GM18907 (cell line): Measurements from ENCODE around the gene MYO1A.
"Not testable (repeated sequence)": the region's sequence is repeated elsewhere in the genome, so short reads cannot be mapped to it uniquely, and the experiment has no call there.

Experiments
- ATAC-seq: cut with Tn5 transposase; IDR thresholded peaks from one replicate; pipeline ENCODE4 v1.9.1; 2021; ENCODE audit warnings: mild to moderate bottlenecking, moderate library complexity; ENCODE audit not compliant: unreplicated experiment

MYO1A gene

DNA sequence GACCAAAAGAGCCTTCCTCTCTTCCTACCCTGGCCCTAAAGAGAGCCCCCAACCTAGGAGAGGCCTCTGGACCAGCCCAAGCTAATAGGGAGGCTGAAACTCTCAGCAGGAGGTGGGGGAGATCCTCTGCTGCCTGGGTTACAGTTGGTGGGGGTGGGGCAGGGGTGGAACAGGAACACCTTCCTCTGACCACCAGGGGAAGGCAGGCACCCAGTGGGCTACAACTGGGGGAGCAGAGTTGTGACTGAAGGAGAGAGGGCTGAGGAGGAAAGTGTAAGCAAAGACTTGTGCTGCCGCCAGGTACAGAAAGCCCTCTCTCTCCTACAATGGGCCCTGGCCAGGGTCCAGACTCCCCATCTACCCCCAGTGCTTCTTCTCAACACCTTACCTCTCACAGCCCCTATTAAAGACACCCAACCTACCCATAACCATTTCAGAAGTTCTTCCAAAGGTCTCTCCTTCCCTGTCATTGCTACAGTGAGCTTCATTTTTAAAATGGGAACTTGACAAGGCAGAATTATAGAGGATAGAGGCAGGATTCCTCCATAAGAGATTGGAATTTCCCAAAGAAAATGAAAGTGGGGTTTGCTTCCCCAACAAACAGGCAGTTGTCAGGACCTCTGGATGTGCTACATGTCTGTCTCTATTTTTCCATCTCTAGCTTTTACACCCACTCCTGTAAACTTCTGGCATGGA is 1.4 kb downstream of the MYO1A start:
- no peak for ATAC-seq

DNA sequence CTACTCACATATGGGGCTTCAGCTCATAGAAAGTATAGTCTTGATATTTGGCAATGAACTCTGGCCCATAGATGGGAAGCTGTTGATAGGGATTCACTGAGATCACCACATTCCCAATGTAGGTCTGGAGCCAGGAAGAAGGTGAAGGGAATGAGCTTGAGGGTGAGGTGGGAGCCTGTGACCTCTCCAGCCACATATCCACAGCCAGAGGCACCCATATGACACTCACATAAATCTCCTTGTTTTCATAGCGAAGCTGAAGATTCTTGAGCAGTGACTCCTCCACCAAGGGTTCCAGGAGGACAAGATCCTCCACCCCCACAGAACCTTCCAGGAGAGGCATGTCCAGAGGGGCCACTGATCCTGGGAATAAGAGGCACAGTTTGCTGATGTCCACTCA is 1.9 kb downstream of the MYO1A start:
- ATAC-seq, result no peak

DNA sequence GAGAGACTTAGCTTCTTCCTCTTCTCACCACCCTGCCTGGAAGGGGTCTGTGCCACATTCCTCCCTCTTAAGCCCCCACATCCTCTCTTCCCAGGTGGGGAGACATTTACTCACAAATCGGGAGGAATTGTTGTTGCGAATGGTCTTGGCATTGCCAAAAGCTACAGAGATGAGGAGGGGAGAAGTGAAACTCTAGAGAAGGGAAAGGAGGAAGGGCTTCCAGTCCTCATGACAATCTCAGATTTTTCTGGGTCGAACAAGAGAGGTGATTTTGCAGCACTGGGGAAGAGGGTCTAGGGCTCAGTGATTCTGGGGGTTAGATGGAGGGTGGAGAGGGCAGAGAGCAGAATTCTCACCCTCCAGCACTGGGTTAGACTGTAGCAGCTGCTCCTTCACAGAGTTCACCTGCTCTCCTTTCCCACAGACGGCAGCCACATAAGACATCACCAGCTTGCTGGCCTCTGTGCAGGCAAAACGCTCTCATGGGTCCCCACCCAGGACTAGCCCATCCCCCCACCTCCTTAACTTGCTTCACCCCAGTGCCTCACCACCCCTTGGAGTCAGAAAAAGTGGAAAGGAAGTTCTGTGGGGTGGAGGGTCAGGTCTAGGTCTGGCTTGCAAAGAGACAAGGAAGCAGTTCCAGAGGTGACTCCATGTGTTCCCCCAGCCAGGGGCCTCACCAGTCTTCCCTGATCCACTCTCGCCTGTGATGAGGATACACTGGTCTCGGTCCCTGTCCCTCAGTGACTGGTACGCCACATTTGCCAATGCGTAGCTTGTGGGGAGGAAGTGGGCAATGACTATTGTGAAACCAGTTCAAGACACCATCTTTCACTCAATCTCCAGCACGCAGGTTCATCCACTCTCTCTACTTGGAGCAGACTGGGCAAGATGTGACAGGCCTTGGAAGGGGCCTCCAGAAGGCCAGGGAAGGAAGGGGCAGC is 2.7 kb downstream of the MYO1A start:
- no peak for ATAC-seq

DNA sequence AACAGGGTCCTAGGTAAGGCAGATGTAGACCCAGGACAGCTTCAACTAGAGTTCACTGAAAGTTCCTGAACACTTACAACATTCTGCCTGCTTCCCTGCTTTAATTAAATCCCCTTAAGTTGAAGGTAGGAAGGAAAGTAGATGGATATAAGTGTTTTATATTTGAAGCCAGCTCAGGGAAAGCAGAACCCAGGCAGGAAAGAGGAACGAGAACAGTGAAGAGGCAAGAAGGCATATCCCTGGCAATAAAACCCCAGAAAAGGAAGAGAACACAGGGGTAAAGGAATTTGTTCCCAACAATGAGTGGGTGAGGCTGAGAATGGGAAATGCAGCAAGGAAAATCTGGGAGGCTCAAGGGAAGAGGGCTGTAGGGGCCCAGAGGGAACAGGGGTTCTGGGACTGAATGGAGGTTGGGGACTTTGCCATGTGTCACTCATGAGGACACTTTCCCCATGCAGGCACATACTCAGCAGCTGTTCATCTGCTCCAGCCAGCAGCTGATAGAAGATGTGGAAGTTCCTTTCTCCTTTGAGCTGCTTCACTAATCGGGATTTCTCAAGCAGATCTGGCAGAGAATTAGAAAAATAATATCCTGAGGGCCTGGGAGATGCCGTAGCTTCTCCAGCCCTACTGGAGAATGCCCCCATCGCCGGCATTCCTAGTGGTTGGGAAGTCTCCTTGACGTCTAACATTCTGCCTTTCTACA is 3.7 kb downstream of the MYO1A start:
- no peak for ATAC-seq

DNA sequence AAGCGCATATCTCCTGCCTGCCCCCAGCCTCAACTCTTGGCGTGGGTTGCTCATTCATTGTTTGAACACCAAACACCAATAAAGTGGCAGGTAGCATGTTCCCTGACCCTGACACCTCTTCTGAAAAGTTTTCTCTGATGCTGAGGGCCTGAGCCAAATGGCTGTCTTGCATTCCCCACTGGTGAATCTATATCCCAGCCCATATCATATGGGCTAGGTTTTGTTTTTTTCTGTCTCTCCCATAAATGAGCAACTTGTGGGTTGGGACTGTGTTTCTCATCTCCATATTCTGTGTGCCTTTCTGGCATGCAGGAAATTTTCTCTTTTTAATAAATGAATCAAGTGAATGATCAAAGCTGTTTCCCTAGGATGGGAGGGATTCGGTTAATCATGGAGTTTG is 5.0 kb downstream of the MYO1A start:
- ATAC-seq, result no peak

DNA sequence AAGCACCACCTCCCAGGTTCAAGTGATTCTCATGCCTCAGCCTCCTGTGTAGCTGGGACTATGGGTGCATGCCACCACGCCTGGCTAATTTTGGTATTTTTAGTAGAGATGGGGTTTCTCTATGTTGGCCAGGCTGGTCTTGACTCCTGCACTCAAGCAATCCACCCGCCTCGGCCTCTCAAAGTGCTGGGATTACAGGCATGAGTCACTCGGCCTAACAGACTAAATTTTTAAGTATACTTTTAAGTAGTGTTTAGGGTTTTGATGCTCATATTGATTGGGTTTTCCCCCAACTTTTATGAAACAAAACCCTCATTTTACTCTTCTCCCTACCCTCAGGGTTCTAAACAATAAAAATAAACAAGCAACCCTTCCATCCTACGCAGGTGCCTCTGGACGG is 5.5 kb downstream of the MYO1A start:
- ATAC-seq, result no peak

DNA sequence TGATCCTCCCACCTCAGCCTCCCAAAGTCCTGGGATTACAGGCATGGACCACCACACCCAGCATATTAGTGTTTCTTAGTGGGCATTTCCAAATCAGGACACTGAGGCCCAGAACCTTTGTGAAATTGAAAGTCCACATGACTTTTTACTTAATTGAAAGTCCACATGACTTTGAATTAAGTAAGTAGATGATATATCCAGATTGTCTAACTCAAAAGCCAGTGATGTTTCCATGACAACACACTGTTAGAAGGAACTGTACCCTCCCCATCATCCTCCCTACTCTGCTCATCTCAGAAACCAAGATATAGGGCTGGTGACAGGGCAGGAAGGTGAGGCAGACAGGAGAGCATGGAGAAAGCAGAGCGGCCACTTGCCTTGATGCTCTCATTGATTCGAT is 7.2 kb downstream of the MYO1A start:
- ATAC-seq, result no peak

DNA sequence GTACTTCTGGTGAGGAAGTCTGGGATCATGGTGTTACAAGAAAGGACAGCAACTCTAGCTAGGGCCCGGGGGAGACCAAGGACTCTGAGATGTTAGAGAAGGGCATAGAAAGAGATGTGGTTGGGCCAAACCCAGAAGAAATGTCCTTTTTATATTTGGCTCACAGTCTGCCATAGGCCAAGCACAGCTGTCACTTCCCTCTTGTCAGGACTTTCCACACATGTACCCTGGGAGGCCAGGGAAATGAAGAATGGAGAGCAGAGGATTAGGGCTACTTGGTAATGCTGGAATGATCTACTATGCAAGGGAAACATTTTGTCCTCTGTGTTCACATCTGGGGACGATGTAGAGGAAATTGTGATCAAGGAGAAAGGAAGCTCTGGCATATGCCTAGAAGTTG is 9.2 kb downstream of the MYO1A start:
- ATAC-seq, result no peak

DNA sequence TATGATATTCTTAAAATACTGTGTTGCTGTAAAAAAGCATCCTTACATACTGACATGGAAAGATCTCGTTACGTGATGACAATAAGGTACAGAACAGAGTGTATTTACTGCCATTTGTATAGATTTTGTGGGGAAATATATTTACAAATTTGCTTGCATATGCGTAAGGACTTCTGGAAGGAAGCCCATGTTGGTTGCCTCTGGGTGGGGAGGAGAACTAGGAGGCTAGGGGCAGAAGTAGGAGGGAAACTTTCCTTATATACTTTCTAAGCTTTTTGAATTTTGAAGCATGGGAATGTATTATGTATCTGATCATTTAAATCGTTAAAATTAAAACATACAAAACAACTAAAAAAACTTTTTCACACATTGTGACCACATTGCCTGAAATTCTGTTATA is 9.7 kb downstream of the MYO1A start:
- no peak for ATAC-seq

DNA sequence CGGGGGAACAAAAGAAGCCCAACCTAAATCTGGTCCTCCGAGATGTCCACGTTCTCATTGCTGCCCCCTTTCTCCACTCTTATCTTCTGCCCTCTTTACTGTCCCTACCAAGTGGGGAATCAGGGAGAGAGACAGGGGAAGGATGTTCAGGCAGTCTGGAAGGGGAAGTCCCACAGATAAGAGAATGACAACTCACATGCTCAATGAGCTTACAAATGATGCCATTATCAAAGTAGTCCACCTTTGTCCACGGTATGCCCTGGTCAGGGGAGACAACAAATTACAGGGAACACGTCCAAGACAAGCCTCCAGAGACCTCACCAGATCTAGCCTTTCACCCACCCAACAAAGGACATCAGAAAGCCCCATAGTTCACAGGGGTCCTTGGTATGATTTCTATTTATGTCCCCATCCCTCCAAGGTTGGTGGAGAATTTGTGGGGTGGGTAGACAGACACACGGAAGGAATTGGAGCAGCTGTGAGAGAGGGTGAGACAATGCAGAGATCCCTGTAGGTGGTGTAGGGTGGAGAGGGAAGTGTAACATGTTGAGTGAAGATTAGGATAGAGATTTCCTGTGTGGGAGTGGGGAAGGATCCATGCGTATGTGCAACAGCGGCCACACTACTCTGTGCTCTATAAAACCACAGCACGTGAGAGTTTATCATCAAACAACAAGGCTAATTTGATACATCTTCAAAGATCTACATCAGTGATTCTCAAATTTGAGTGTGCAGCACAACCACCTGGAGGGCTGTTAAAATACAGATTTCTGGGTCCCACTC is 10.7 kb downstream of the MYO1A start:
- ATAC-seq, result no peak

DNA sequence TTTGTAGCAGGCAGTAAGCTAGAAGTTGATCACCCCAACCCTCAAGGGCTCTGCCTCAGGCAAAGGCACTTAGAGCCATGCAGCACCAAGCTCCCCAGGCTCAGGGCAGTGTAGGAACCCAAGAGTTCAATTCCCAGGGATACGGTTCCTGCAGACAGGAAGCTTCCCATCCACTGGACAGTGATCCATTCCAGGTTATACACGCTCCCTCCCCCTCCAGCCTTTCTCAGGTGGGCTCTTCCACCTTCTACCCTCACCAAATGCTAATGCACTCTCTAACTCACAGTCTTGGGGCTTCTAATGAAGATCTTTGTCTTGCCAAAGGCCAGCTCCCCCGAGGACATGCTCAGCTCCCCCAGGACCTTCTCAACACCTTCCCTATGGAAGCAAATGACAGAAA is 12.7 kb downstream of the MYO1A start:
- no peak for ATAC-seq

DNA sequence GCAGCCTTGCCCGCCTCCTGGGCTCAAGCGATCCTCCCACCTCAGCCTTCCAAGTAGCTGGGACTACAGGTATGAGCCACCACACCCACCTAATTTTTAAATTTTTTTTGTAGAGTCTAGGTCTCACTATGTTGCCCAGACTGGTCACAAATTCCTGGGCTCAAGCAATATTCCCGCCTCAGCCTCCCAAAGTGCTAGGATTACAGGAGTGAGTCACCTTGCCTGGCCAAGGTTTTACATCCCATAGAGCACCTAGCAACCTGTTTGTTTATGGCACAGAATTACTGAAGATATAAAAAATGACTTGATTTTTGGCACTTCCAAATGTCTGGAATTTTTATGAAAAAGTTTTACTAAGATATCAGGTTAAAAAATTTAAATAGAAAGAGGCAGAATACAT is 16.5 kb downstream of the MYO1A start:
- no peak for ATAC-seq

DNA sequence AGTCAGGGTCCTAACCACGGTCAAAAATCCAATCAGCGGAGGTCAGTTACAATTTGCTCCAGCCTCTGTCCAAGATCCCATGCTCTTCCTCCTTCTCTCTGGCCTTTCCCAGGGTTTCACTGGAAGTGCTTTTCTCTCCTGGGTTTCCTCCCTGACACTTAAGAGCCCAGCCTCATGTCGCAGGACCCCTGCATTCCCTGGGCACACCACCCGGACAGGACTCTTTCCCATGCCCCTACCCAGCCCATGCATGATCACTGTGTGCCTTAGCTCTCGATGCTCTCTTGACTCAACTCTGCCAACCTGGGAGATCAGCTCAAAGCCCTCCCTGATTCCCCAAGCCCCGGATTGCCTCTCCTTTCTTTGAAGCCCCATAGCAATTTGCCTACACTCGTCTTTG is 18.1 kb downstream of the MYO1A start:
- no peak for ATAC-seq

DNA sequence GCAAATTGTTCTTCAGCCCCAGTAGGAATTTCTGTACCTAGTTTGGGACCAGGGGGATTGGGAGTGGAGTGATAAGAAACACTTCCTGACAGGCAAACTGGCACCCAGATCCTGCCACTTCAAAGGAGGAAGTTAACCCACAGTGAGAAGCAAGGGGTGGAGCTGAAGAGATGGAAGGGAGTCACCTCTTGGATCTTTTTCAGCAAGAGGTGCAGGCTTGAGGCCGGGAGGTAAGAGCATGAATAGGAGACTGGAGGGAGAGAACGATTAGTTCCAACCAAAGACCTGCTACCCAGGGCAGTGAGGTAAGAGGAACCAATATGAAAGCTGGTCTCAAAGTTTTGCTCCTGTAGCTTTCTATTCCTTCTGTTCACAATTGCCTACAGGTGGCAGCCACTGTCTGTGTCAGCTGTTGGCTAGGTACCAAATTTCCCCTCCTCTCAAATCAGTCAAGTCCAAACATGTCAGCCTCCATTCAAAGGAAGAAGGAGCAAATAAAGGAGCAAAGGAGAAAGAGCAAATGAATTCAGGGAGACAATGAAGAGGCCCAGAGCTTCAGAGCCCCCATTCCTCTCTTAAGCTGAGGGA is 18.7 kb downstream of the MYO1A start:
- peak; percentile 49 for ATAC-seq

DNA sequence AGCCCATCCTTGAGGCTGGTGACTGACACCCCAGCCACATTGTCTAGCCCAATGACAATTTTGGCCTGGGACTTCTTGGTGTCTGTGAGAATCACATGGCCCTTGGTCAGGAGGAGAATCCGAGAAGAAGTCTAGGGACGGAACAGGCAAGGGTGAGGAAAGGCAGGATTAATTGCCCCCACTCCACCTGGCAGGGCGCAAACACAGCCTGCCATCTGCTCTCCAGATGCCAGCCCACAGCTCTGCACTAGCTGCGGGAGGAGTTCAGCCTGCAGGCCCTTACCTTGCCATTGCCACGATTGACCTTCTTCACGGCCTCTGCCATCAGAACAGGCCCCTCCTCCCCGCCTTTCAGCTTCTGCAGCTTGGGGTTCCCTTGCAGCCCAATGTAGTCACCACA is 20.5 kb downstream of the MYO1A start:
- no peak for ATAC-seq

DNA sequence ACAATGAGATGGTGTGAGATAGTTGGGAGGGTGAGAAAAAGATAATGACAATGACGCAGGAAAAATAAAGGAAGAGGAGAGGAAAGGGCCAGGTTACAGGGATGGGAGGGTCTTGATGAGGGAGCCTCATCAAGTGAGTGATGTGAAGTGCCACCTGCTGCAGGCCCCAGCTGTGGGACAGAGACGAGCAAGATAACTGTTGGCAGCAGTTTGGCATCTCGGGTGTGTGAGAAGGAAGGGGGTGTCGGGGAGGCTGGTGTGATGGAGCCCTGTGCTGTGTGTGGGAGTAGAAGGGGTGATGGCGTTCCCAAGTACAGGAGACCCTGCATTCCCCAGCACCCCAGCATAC is 22.1 kb downstream of the MYO1A start:
- ATAC-seq, result no peak

DNA sequence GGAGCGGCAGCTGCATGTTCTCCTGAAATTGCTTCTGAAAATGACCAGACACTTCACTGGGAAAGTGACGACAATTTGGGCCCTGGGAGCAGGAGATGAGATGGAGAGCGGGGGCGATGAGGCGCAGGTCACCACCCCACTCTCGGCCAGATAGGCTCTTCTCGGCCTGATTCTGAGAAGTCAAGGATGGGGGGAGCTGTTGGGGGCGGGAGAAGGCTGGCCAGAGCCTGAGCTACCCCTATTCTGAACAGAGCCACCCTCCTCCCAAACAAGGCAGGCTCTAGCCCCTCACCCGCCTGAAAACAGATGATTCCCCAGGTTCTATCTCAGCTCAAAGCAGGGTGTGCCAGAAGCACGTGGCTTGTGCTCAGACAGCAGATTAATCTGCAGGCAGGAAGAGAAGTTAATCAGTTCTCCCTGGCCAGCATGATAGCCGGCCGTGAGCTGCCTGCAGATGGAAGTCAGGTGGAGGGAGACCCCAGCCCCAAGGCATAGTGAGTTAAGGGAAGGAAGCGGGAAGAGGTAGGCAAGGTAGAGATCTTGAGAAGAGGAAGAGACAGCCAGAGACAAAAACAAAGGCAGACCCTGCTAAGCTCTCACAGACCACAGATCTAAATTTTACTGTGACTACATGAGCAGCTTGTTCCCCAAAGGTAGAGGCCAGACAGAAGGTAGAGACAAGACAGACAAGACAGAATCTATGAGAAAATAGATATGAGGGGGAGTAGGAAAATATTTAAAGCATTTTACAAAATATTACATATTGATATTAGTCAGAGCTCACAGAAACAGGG is 22.7 kb downstream of the MYO1A start:
- ATAC-seq, result no peak

DNA sequence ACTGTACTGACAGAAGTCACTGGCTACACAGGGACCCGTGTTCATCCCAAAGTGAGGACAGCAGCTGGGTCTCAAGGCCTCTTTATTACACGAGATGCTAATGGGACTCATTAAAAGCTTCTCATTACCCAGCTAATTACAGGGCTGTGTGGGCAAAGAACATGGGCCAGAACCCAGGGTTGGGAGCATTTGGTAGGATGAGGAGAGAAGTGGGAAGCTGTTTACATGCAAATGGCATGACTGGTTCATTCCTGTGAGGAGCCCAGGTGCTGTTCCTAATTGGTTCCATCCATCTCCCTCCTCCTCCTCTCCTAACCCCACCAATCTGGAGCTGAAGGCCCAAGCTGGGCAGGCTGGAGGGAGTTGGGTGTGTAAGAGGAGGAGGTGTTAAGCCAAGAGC is 24.7 kb downstream of the MYO1A start:
- ATAC-seq, result no peak

DNA sequence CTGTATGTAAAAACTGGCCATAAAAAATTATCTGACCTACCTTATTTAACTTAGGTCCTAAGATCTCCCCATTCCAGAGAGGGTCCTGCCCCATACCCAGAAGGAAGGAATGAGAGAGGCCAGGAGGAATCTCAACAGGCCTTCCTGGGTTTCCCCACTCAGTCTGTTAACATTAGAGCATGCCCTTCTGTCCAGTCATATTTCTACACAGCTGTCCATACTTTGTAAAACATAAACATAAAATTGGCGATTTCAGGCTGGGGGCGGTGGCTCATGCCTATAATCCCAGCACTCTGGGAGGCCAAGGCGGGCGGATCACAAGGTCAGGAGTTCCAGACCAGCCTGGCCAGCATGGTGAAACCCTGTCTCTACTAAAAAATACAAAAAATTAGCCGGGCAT is 27.6 kb downstream of the MYO1A start:
- not testable (repeated sequence) for ATAC-seq
